ENCODE data around the gene SMAD2.

DNA sequence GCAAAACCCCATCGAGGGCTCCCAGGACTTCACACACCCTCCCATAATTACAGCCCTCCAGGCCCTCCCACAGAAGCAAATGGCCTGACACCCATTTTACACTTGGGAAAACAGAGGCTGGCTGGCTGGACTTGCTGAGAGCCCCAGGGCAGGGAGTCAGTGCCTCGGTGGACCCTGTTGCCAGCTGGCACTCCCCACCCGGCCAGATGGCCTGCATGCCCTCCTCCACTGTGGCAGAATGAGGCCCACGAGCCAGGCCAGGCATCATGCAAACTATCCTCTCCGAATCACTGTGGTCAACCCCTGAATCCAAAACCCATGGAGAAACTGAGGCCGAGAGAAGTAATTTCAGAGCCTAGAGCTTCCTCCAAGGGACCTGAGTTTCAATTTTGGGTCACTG lies 129.7 kb downstream of the SMAD2 start:
- no peak for TF ChIP-seq ARNTL (CRISPR knock-in tag; IDR thresholded peaks at IDR 0.05; ENCODE audit: borderline replicate concordance, low read depth)
- no peak for TF ChIP-seq ZFP3 (CRISPR knock-in tag; IDR thresholded peaks at IDR 0.05)
- TF ChIP-seq ZNF70 (CRISPR knock-in tag; IDR thresholded peaks at IDR 0.05), result no peak
- no peak for TF ChIP-seq TCF4 (CRISPR knock-in tag; IDR thresholded peaks at IDR 0.05; ENCODE audit: borderline replicate concordance)
- TF ChIP-seq OSR1 (CRISPR knock-in tag; IDR thresholded peaks at IDR 0.05), result no peak
- no peak for TF ChIP-seq ESRRG (CRISPR knock-in tag; IDR thresholded peaks at IDR 0.05)
- TF ChIP-seq SNAI2 (CRISPR knock-in tag; IDR thresholded peaks at IDR 0.05), result no peak
- TF ChIP-seq POU6F1 (CRISPR knock-in tag; IDR thresholded peaks at IDR 0.05; ENCODE audit: borderline replicate concordance, low read depth), result no peak

All from SK-N-SH treated with all-trans-retinoic acid at 6 μM for 48 hours (cell line).